ENCODE measurements around the gene CUEDC1.
"Not testable (repeated sequence)": the region's sequence is repeated elsewhere in the genome, so short reads cannot be mapped to it uniquely, and the experiment has no call there.

CUEDC1 gene

GRCh38 chr17:57975044-57975443, 19.8 kb upstream of the CUEDC1 start:
- no peak for TF ChIP-seq CTCF (conservative IDR thresholded peaks at IDR 0.05; ENCODE audit: control insufficient read depth, insufficient read depth, low read depth, low read length)
- peak; percentile 79 for DNase-seq (ENCODE audit: low read depth)
- no peak overlapping the region for H3K4me3 ChIP-seq (ENCODE audit: control insufficient read depth, low read depth, low read length)

- DNase-seq (ENCODE audit: low read depth); H3K4me3 ChIP-seq (ENCODE audit: control insufficient read depth, low read depth, low read length): not testable (repeated sequence)
Observed at GRCh38 chr17:57974053-57974824, 19.0 kb upstream of the CUEDC1 start.

- no peak for TF ChIP-seq CTCF (conservative IDR thresholded peaks at IDR 0.05; ENCODE audit: control insufficient read depth, insufficient read depth, low read depth, low read length)
- no peak for DNase-seq (ENCODE audit: low read depth)
Observed at GRCh38 chr17:57972151-57972550, 16.9 kb upstream of the CUEDC1 start.

DNA sequence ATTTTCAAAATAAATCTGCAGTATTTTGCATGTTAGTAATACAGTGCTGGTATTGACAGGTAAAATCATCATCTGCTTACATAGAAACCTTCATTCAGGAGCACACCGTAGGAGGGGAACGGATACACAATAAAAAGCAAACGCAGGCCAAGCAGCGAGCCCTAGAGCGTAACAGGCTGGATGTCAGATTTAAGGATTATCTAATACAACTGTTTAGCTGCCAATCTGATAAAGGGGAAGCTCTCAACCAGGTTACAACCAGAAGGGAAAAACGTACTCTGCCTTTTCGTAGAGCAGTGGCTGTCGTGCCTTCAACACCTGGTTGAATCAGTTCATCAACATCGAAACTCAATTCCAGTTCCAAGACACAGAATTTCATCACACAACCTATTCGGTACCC, 16.4 kb upstream of the CUEDC1 start:
- no peak for DNase-seq (ENCODE audit: low read depth)
- TF ChIP-seq CTCF (conservative IDR thresholded peaks at IDR 0.05; ENCODE audit: control insufficient read depth, insufficient read depth, low read depth, low read length), result no peak
- no peak overlapping the region for H3K4me3 ChIP-seq (ENCODE audit: control insufficient read depth, low read depth, low read length)

More at GRCh38 chr17:57972151-57972550, 16.9 kb upstream of the CUEDC1 start:
- no peak overlapping the region for H3K4me3 ChIP-seq (ENCODE audit: control insufficient read depth, low read depth, low read length)

DNA sequence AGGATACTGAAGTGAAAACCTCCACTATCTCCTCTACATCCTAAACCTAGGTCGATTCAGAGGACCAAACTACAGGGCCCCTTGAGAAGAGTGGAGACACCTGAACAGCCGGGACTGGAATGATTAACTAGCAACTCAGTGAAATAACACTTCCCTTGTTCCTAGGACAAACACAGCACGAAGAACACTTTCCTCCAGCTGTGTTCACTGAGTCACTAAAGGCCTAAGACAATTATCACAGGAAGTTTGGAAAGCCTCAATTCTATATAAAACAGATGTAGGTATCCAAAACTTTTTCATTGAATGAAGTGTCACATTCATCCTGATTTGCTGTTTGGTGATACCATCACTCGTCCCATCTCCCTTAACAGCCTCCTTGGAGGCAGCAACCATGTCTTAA, 15.5 kb upstream of the CUEDC1 start:
- peak; percentile 85 for DNase-seq (ENCODE audit: low read depth)
- H3K4me3 ChIP-seq (ENCODE audit: control insufficient read depth, low read depth, low read length), result no peak overlapping the region
- no peak for TF ChIP-seq CTCF (conservative IDR thresholded peaks at IDR 0.05; ENCODE audit: control insufficient read depth, insufficient read depth, low read depth, low read length)

DNA sequence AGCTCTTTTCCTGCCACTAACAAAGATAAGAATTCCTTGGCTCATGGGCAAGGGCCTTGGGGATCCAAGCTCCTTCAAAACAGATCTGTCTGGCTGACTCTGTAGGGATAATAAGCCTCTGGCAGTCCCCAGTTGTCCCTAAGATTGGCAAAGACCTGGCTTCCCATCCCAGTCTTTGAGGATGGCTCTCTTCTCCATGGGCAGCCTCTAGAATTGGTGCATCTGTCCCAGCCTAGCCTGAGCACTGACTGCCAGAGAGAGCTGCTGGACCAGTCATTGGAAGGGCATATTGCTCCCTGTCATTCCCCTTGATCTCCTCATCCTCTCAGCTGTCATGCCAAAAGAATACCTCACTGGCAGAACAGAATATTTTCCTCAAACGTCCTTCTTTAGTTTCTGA, 13.2 kb upstream of the CUEDC1 start:
- H3K4me3 ChIP-seq (ENCODE audit: control insufficient read depth, low read depth, low read length), result no peak overlapping the region
- TF ChIP-seq CTCF (conservative IDR thresholded peaks at IDR 0.05; ENCODE audit: control insufficient read depth, insufficient read depth, low read depth, low read length), result no peak
- no peak for DNase-seq (ENCODE audit: low read depth)

GRCh38 chr17:57966875-57967274, 11.7 kb upstream of the CUEDC1 start:
- no peak for TF ChIP-seq CTCF (conservative IDR thresholded peaks at IDR 0.05; ENCODE audit: control insufficient read depth, insufficient read depth, low read depth, low read length)
- H3K4me3 ChIP-seq (ENCODE audit: control insufficient read depth, low read depth, low read length), result no peak overlapping the region
- DNase-seq (ENCODE audit: low read depth), result no peak

All from fibroblast of mammary gland (primary cell).